Activated CD4-positive, alpha-beta T cell treated with anti-CD3 and anti-CD28 coated beads, Interleukin-2, amount 50 U/mL, for 16 hours (primary cell): ENCODE measurements around the gene AMFR.

Source experiments
- DNase-seq: peaks from one replicate; pipeline ENCODE4 v3.0.0-alpha.2; 2020

Gene AMFR

DNA sequence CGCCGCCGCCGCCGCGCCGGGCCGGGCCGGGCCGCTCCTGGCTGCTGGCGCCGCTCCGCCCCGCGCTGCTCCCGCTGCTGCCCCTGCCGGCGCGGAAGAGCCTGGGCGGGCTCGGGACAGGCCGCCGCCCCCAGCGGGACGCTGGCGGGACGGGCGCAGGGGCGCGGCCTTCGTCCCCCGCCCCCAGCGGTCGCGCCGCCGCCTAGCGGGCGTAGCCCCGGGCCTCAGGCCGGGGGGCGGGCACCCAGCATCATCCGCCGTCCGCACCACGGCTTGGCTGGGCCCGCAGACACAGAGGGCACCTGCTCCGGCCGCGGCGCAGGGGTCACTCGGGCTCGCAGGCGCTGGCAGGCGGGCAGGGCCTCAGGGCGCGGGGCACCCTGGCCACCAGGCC lies at the start of gene AMFR:
TSS of gene AMFR (minus strand) at position 107 of the 394 bp plus-strand sequence. CDS start 218 bp downstream, outside the sequence.
- DNase-seq = peak; percentile 66

DNA sequence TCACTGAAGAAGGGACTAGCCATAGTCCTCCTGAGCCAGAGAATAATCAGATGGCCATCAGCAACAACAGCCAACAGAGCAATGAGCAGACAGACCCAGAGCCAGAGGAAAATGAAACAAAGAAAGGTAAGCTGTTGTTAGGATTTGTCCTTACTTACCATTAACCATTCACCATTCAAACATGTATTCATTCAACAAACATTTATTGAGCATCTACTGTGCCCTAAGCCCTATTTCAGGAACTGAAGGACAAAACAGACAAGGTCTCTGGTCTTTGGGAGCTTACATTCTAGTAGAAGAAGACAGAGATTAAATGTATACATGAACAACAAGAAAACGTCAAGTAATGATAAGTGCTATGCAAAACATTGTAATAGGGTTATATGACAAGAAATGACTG lies 45.3 kb upstream of the AMFR start:
- DNase-seq = no peak

DNA sequence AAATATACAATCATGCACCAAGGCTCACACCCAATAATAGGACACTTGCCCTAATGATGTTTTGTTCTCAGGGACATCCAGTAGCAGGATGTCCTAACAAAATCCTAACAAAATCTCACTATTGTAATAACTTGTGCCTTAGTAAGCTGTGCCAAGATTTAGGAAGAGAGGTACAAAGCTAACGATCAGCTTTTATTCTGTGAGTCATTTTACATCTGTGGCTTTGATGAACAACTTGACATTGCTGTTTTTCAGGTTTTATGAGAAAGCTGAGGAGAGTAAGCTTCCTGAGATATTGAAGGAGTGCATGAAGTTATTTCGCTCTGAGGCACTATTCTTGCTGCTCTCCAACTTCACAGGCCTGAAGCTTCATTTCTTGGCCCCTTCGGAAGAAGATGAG lies 44.9 kb upstream of the AMFR start:
- no peak for DNase-seq

GRCh38 chr16:56469748-56470147 lies 44.4 kb upstream of the AMFR start:
- DNase-seq = no peak

DNA sequence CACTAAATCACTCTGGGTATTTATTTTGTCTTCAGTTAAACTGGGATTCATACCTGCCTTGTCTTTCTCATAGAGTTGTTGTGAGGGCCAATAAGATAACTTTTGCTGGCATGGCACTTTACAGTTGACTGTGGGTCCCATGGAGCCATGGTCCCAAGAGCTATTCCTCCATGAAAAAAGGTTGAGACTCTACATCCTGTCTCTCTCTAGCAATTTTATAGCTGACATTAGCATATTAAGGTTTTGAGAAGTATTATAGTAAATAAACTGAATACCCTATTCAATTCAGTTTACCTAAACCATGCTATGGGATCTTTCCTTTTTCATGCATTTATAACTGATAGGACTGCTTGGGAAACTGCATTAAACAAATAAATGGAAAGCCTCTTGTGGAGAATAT lies 43.5 kb upstream of the AMFR start:
- no peak for DNase-seq

GRCh38 chr16:56466344-56466743 lies 41.0 kb upstream of the AMFR start:
- no peak for DNase-seq

DNA sequence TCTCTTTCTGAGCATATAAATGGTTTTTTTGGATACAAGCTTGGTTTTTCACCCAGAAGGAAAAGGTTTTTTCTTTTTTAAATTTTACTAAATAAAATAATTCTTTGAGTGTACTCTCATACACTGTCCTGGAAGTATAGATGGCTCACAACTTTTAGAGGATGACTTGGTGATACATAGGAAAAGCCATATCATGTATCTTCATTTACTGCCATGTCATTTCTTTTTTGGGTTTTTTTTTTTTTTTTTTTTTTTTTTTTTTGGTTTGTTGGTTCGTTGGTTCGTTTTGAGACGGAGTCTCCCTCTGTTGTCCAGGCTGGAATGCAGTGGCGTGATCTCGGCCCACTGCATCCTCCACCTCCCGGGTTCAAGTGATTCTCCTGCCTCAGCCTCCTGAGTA lies 37.8 kb upstream of the AMFR start:
- no peak for DNase-seq

GRCh38 chr16:56462064-56462796 lies 36.9 kb upstream of the AMFR start:
- DNase-seq = no peak

GRCh38 chr16:56460101-56460500 lies 34.8 kb upstream of the AMFR start:
- DNase-seq = no peak

- no peak for DNase-seq
Observed at GRCh38 chr16:56457927-56458470, 32.7 kb upstream of the AMFR start.

GRCh38 chr16:56451753-56452689 lies 26.7 kb upstream of the AMFR start:
- peak; percentile 21 for DNase-seq

DNA sequence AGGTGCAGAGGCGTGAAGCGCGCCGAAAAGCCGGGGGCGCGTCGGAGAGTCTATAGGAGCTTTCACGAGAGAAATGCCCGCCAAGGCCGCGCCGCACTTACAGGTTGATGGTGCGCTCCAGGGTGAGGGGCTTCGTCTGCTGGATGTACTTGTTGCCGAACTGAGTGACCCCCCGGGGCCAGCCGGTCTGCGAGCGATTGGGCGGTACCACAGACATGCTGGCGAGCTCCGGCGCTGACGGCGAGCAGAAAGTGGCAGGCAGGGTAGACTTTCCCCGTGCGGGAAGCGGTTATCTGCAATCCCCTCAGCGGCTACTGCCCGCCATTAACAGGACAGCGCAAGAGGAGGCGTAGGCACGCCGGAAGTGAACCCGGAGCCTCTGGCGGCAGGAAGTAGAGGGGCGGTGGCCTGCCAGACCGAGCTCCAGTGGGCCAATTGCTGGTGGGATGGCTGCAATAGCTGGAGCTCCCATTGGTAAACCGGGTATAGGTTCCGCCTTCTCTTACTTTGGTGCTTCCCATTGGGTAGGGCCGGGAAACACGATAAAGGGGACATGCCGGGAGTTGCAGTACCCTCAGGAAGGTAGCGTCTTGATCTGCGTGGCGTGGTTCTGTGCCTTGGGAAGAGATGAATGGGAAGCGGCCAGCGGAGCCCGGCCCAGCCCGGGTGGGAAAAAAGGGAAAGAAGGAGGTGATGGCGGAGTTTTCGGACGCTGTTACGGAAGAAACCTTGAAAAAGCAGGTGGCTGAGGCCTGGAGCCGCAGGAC lies 25.8 kb upstream of the AMFR start, which contains the start of the genes NUDT21 and OGFOD1:
TSS of gene NUDT21 (minus strand) at position 347 of the 767 bp plus-strand sequence. CDS start at position 217, 130 bp downstream.
TSS of gene OGFOD1 (plus strand) at position 569 of the 767 bp plus-strand sequence. CDS start at position 628, 59 bp downstream.
- DNase-seq = peak; percentile 98

- DNase-seq = peak; percentile 52
Observed at GRCh38 chr16:56450275-56450985, 25.1 kb upstream of the AMFR start.

DNA sequence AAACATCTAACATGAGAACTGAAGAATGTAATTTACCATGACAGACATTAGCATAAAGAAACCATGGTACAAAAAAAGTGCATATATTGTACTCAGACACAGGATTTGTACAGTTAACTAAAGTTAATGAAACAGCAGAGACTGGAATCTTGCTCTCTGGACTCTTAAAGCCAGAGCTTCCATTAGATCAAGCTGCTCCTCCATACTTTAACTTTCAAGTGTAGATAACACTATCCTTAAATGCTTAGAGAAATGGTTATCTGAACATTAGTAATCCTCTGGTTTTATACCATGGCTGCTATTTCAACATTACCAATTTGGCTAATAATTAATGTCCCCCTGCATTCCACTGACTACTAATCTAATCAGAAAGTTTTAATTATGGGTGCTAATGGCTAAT lies 22.7 kb upstream of the AMFR start:
- DNase-seq = no peak

GRCh38 chr16:56447286-56447685 lies 21.9 kb upstream of the AMFR start:
- DNase-seq = peak; percentile 46

- no peak for DNase-seq
Observed at GRCh38 chr16:56438038-56438437, 12.7 kb upstream of the AMFR start.

GRCh38 chr16:56436258-56436657 lies 10.9 kb upstream of the AMFR start:
- DNase-seq = no peak

- DNase-seq = peak; percentile 41
Observed at GRCh38 chr16:56428091-56428490, 2.7 kb upstream of the AMFR start.

DNA sequence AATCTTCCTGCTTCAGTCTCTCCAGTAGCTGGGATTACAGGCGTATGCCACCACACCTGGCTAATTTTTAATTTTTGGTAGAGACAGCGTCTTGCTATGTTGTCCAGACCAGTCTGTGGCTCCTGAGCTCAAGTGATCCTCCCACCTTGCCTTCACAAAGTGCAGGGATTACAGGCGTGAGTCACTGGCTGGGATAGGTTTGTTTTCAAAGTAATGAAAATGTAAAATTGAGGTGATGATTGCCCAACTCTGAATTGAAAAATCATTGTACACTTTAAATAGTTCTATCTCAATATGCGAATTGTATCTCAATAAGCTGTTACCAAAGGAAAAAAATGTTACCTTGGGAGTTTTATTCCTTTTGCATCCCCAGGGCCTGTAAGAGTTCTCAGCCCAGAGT lies 1.2 kb upstream of the AMFR start:
- no peak for DNase-seq

- DNase-seq = no peak
Observed at GRCh38 chr16:56424791-56425438, 430 bp downstream of the AMFR start.

DNA sequence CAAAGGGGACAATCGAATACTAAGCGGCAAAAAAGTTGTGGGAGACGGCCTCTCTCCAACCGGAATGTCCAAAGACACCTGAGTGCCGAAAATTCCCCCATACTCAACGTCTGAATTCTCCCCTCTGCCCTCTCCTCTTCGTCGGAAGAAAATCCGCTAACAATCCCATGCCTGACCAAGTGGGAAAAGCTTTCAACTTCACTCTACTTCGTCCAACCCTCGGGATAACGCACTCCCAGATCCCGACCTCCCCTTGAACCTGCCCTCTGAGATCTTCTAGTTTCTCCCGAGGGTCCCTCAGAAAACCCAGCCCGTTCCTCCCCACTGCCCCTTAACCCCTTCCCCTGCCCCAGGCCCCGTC lies 961 bp downstream of the AMFR start:
- no peak for DNase-seq
